GM19025 (cell line): Measurements from ENCODE around the gene BSCL2.
"Not testable (repeated sequence)": the region's sequence is repeated elsewhere in the genome, so short reads cannot be mapped to it uniquely, and the experiment has no call there.

ENCODE experiments used
- ATAC-seq: cut with Tn5 transposase; IDR thresholded peaks from one replicate; pipeline ENCODE4 v1.9.1; 2021; ENCODE audit warnings: mild to moderate bottlenecking, low read depth, moderate library complexity; ENCODE audit not compliant: unreplicated experiment

BSCL2 gene

DNA sequence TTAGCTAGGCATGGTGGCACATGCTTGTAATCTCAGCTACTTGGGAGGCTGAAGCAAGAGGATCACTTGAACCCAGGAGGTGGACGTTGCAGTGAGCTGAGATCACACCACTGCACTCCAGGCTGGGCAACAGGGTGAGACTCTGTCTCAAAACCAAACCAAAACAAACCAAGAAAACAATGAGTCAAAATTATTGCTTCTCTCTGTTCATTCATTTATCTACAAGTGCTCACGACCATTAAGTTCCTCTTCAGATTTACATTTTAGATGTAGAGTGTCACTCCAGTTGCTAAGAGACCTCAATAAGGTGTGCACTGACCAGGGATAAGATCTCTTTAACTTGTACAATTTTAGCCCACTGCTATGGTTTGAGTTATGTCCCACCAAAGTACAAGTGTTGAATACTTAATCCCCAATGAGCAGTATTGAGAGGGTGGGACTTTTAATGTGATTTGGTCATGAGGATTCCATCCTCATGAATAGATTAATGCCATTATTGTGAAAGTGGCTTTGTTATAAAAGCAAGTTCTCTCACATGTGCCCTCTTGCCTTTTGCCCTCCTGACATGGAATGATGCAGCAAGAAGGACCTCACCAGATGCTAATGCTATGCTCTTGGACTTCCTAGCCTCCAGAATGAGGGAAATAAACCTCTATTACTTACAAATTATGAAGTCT lies 12.2 kb upstream of the BSCL2 start:
- ATAC-seq: no peak

DNA sequence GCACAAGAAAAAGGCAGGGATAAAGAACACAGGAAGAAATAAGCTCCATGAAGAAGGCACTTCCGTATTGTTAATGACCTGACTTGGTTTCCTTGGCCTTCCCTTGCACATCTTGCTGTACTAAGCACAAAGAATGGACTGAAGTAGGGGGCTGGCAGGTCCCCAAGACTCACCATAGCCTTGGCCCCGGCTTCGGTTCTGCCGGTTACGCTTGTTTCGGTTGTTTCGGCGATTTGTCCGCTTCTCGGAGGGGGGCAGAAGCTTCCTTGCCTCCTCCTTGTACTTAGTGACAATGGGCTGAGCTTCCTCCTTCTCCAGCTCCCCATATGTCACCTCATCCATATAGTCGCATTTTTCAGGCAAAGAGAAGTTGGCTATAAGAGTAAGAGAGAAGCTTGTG lies 9.6 kb upstream of the BSCL2 start:
- ATAC-seq: no peak

DNA sequence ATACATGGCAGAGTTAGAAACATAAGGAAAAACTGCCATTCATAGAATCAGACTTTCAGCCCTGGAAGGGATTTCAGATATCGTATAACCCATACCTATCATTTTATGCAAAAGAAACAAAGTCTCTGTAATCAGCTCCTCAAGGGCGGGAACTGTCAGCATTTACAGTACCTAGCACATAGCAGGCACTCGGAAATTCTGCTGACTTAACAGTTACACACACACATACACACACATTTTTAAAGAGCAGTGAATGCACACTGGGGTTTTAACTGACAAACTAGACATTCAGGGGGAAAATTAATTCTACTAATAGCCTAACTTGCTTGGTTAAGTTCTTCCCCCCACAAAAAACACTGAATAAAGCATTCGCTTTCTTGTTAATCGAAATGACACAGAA lies 9.0 kb upstream of the BSCL2 start:
- ATAC-seq: no peak

DNA sequence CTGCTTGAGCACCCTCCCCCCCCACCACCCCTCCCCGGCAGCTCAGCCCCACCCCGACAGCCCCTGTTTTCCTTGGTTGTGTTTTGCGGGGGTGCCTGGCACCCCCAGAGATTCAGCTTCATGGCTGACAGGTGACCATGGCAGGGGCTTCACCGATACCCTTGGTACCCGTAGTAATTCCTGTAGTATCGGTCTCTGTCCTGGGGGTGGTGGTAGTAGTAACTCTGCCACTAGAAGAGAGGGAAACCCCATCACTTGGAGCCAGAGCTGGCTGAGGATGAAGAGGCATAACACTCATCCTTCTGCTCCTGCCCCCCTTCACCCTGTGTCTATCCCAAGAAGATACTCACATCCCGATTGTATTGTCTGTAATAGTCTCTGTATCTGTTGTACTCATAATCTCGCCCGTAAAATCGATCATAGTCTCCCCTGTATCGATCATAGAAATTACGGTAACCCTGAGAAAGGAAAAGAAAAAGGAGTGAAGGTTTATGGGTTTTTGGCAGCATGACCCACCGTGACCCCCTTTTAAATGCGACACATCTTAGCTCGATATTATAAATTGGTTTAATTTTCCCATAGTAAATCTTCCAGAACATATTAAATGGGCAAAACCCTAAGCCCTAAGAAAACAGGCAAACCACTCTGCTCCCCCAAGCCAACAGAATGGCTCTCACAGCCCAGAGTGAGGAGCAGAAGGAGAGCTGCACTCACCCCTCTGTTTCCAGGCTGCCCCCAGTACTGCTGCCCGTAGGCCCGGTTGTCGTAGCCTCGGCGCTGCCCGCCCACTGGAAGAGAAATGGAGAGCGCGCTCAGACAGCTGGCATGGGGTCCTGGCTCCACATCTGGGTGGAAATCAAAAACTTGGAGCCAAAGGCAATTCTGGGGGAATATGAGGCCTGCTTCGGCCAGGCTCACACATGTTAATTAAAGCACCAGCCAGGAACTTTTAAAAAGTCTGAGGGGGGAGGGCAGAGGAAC lies 8.2 kb upstream of the BSCL2 start:
- ATAC-seq: no peak

DNA sequence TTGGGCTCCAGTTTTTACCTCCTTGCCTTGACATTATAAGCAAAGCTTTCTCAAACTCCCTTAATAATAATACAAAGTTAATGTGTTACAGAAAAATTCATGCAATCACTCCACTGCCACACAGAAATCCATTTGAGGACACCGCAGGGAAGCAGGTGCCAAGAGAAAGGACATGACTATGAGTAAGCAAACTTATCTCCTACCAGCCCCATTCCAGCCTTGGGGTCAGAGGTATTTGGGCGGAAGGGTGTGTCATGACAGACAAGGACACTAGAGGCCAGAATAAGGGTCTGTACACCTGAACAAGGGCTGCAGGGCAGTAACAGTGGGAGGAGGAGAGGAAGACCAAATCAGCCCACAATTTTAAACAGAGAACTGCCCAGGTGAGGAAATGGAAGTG lies 6.1 kb upstream of the BSCL2 start:
- no peak for ATAC-seq

DNA sequence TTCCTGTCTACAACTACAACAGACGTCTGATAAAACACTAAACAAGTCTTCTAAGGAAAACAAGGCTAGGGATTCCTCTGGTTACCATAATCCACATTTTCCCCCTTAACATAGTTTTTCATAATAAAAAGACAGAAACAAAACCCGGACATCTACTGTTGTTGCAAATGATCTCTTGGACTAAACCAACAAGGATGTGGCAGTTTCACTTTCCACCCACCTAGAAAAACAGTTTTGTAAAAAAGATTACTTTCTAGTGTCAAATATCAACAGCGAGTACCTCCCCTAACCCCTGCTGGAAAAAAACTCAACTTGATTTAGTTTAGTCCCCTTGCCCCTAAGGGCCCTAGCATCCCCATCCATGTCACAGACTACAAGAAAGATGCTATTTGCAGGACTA lies 5.6 kb upstream of the BSCL2 start:
- no peak for ATAC-seq

DNA sequence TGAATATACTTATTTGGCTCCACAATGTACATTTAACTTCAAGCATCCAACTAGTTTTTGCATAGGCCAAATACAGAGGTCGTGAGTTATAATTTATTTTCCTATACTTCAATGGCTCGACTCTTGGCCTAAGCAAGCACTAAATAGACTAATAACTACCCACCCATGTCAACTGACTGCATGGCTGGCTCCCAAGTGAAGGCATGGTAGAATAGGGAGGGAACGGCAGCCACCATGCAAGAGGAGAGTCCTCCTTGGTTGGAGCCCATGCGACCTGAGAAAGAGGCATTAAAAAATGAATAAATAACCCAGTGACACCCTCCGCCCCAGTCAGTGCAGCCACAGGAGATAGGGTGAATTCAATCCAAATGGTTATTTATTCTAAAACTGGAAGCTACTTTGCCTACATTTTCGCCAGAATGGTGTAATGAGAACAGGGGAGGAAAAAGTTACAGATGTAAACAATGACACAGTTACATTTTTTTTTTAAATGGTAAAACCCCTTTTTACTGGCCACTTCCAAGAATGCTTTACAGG lies 5.1 kb upstream of the BSCL2 start:
- ATAC-seq: no peak

DNA sequence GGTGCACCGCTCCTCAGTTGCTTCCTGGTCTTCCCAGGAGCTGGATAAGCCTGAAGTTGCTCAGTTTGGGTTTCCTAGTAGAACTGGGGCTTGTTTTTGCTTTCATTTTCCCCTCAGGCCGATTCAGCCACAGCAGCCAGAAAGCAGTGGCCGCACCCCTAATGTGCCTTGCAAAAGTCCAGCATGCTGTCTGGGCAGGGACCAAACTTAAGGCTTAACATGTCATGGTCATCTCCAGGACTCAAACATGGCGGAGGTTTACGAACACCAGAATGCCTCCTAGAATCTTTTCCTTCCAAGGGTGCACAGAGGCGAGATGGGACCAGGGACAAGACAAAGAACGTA lies 2.7 kb upstream of the BSCL2 start:
- no peak for ATAC-seq

DNA sequence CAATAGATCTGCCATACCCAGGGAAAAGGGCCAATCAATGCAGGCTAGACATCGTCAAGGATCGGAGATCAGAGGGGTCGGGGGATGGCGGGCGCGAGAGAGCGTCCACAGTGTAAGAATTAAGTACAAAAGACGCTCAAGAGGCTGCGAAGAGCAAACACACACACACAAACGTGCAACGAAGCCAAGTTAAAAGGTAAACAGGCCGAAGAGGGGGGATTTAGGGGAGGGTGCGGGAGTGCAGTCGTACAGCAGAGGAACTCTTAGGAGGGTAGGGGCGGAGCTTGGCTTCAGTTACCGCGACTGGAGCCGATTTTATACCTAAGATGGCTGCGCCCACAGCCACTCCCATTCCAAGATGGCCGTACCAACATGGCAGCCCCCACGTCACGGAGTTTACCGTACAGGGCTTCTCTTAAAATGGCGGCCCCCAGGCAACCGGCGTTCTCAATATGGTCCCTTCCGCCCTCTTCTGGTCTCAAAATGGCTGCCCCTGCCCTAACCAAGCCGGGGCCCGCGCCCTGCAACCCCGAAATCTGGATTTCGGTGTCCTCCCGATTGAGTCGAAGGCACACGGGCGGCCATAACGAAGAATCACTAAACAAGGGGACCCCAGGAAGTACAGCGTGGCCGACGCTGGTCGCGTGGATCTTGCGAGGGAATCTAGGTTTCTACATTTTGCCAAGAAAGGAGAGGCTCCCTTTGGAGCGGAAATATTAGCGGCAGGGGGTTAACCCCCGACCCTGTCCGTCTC lies 2.2 kb upstream of the BSCL2 start:
- peak; percentile 66 for ATAC-seq

DNA sequence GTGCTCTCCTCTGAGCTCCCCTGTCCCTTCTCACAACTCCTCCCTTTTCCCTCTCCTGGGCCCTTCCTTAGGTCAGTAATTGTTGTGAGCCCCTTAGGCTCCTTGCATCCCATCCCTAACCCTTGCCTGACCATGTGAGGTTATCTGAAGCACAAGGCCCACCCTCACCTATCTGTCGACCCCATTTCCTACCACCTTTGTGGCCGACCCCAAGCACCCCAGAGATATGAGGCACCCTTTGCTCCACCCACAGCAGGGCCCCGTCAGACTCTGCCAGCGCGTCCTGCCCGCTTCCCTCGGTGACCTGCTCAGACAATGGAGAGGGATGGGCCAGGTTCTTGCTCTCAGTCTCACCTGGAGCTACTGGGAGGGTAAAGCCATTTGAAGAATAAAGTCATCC lies 1.6 kb upstream of the BSCL2 start:
- no peak for ATAC-seq

DNA sequence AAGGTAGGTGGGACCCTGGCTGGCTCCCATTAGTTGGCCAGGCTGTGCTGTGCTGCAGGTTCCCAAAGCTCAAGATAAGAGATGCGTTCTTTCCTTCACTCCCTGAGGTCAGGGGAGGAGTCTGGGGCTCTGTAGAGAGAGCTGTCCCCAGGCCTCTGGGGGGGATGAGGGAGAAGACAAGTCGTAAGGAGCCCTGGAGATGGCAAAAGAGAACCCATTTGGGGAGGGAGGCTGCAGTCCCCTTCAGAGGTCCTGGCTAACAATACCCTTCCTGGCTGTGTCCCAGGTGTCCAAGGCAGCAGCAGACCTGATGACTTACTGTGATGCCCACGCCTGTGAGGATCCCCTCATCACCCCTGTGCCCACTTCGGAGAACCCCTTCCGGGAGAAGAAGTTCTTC lies 1.2 kb upstream of the BSCL2 start:
- no peak for ATAC-seq

DNA sequence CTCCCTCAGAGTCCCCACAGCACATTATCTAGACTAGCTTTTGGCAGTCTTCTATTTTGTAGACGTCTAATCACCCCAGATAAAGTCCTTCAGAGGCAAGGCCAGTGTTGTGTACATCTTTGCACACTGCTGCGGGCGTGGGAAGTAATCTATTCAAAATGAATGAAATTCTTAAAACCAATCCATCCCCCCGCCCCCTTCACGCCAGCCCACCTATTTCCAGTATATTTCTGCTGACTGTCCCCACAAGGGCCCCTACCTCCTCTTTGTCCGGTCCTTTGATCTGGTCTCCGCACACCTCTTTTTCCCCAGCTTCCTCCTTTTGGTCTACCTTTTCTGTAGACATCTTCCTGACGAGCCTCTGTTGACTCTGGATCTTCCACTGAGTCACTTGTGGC lies 375 bp downstream of the BSCL2 start:
- no peak for ATAC-seq

DNA sequence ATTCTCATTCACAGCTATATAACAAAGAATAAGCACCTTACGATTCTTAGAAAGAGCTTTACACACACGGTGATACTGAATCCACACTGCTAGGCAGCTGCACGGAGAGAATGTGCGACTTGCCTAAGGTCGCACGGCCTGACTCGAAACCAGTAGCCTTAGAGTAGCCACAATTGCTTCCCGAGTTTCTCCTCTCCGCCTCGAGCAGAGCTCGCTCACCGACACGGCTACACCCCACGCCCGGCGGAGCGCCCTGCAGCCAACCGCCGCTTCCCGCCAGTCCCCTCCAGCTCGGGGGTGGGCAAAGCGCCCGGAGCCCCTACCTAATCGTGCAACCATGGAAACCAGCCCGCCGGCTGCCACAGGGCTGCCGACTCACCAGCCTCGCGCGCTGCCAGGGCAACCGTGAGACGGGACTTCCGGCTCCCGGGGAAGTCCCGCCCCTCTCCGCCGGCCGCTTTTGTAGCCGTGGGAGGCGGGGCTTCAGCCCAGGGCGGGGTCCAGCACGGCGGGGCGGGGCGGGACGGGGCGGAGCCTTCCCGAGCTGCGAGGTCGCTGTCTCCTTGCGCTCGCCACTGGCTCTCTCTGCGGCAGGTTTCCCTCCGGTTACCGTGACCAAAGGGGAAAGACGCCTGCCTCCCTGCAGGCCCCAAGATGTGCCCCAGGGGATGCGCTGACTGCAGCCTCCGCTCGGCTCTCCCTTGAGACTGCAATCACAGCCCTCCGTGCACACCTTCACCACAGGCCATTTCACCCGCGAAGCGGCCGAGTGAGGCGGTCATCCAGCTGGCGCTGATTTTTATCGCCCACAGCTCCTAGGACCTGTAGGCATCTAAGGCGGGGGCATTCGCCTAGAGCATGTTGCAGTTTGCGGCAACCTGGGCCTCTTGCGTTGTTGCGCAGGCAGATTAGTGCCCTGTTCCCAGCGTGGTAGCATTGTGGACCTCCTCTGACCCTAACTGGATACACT lies 1.1 kb downstream of the BSCL2 start:
- peak; percentile 53 for ATAC-seq

DNA sequence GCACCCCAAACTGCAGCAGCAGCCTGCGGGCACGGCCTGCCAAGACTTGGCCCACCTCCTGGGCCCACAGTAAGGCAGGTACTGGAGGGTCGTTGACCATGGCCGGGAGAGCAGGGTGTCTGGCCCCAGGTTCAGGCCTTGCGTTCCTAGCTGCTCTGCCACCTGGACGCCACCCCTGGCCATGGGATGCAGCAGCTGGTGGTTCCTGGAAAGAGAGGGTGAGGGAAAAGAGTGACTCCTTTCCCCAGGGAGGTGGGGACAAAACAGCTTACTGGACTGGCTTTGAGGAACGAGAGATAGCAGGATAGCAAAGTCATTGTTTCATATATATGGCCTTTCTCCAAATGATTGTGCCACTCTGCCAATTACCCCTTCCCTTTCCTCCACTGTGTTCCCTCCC lies 1.8 kb downstream of the BSCL2 start:
- no peak for ATAC-seq

DNA sequence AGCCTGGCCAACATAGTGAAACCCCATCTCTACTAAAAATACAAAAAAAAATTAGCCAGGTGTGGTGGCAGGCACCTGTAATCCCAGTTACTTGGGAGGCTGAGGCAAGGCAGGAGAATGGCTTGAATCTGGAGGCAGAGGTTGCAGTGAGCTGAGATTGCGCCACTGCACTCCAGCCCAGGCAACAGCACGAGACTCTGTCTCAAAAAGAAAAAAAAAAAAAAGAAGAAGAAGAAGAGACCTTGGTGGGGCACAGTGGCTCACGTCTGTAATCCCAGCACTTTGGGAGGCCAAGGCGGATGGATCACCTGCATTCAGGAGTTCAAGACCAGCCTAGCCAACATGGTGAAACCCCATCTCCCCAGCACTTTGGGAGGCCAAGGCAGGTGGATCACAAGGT lies 3.3 kb downstream of the BSCL2 start:
- not testable (repeated sequence) for ATAC-seq

DNA sequence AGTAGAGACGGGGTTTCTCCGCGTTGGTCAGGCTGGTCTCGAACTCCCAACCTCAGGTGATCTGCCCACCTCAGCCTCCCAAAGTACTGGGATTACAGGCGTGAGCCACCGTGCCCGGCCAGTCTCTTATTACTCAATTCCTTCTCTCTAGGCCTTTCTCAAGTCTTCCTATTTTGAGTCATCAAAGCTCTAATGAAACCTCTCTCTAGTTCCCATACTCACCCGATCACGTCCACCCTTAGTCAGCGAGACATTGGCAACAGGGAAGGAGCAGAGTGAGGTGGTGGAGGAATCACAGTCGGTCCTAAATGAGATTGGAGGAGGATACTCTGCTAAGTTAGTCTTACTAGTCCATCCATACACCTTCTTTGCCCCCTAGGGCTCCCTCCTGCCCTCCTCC lies 5.0 kb downstream of the BSCL2 start:
- no peak for ATAC-seq

DNA sequence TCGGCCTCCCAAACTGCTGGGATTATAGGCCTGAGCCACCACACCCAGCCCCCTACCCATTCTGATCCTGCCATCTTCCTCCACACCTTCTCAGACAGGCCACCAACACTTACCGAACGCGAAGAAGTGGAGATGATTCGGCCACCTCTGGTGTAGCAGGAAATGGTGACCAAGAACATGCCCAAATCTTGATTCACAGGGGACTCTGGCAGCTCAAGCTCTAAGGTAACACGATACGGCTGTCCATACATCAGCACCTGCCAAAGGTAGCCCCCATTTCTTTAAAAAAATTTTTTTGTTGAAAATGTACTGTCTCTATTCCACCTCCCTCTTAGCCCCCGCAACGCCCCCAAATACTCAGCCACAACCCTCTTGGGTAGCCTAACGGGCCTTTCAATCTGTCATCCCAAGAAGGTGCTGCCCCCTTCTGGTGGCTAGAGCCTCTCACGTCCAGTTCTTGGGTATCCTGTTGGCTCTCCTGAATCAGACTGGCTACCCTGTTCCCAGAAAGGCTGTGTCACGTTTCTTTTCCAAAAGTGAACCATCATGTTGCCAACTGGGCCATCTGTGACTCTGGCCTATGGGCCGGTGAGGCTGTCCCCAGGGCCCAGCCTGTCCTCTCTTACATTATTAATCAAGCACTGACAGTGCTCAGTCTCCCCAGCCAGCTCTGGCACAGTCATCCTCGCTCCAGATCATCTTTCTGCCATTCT lies 12.6 kb downstream of the BSCL2 start:
- no peak for ATAC-seq

DNA sequence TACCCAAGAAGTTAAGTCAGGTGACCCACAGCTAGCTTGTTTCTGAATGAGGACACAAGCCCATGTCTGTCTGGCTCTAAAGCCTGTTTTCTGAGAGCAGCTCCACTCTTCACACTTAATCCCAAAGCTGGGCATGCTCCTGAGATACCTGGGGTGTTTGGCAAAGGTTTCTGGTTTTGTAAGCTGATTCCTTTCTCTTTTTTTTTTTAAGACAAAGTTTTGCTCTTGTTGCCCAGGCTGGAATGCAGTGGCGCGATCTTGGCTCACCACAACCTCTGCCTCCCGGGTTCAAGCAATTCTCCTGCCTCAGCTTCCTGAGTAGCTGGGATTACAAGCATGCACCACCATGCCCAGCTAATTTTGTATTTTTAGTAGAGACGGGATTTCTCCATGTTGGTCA lies 13.6 kb downstream of the BSCL2 start:
- not testable (repeated sequence) for ATAC-seq
